ENCODE results near the gene FN3K. TPM values are rescaled to one million over a fixed set of nuclear protein-coding genes. Genes with fewer than 3 reads are reported as not detected.

Gene FN3K
- total RNA-seq, 1 experiment from 2014 or later = 28.3 TPM

DNA sequence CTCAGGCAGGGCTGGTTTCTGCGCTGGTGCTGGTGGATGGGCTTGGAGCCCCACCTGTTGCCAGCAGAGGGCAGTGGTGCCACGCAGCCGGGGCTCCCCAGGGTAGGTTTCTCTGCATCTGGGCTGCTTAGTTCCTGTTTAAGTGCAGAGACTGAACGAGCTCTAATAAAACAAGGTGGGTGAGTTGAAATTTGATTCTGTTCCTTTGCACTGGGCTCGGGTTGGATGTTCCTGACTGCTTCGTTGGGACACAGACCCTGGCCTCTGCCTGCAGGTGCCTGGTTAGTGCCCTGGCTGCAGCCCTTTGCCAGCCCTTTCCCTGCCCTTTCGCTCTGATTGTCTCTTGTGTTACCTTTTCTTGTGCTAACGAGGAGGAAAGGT lies 46.5 kb downstream of the FN3K start:
- Histone ChIP-seq H3K4ac (ENCODE audit: low read depth, low read length) (no peak overlapping the region), H3K18ac (ENCODE audit: insufficient read length, low read depth, low read length) (no peak overlapping the region), H3K23ac (ENCODE audit: insufficient read length, low read depth, low read length) (no peak overlapping the region), H3T11ph (ENCODE audit: low read length) (no peak overlapping the region), H3K9me3 (ENCODE audit: control insufficient read depth, low read depth, low read length) (no peaks in the 10 kb centered on the region), H4K20me1 (ENCODE audit: control insufficient read depth, insufficient read depth, insufficient read length) (no peaks in the 10 kb centered on the region), H3K14ac (ENCODE audit: insufficient read depth, low read length) (no peak overlapping the region), H2BK12ac (ENCODE audit: insufficient read length, low read depth, low read length) (no peak overlapping the region), H3K79me1 (ENCODE audit: insufficient read depth, low read depth, low read length, poor library complexity, severe bottlenecking) (no peaks in the 10 kb centered on the region), H3K9ac (ENCODE audit: extremely low read depth, insufficient read length, low read length) (no peak overlapping the region), H3K4me1 (ENCODE audit: insufficient read depth, low read length) (no peaks in the 10 kb centered on the region), H2BK15ac (ENCODE audit: low read depth, low read length) (no peak overlapping the region), H3K23me2 (ENCODE audit: insufficient read length, low read depth, low read length, poor library complexity, severe bottlenecking) (no peaks in the 10 kb centered on the region), H2BK120ac (ENCODE audit: low read depth, low read length, poor library complexity, severe bottlenecking) (no peak overlapping the region), H2BK20ac (ENCODE audit: low read depth, low read length, poor library complexity, severe bottlenecking) (no peak overlapping the region), H2AK5ac (ENCODE audit: insufficient read length, low read length) (no peak overlapping the region), H4K91ac (ENCODE audit: insufficient read length, low read depth, low read length) (no peak overlapping the region), H3K4me2 (ENCODE audit: insufficient read depth, insufficient read length, low read length) (no peak overlapping the region), H3K27ac (ENCODE audit: insufficient read length, low read depth, low read length) (no peak overlapping the region), H2BK5ac (ENCODE audit: insufficient read length, low read length) (no peak overlapping the region), H3K56ac (ENCODE audit: insufficient read length, low read depth, low read length) (no peak overlapping the region), H3K27me3 (ENCODE audit: insufficient read depth, low read length) (no peaks in the 10 kb centered on the region), H4K8ac (replicated peaks; ENCODE audit: insufficient read length, low read depth, low read length) (no peak overlapping the region), H4K5ac (ENCODE audit: insufficient read length, low read depth, low read length) (no peak overlapping the region), H3K79me2 (ENCODE audit: insufficient read depth, low read length) (no peaks in the 10 kb centered on the region; the same call in 1 of the 2 replicates), H2AFZ (ENCODE audit: low read length) (no peak overlapping the region)
- TF ChIP-seq, protein P1, sequence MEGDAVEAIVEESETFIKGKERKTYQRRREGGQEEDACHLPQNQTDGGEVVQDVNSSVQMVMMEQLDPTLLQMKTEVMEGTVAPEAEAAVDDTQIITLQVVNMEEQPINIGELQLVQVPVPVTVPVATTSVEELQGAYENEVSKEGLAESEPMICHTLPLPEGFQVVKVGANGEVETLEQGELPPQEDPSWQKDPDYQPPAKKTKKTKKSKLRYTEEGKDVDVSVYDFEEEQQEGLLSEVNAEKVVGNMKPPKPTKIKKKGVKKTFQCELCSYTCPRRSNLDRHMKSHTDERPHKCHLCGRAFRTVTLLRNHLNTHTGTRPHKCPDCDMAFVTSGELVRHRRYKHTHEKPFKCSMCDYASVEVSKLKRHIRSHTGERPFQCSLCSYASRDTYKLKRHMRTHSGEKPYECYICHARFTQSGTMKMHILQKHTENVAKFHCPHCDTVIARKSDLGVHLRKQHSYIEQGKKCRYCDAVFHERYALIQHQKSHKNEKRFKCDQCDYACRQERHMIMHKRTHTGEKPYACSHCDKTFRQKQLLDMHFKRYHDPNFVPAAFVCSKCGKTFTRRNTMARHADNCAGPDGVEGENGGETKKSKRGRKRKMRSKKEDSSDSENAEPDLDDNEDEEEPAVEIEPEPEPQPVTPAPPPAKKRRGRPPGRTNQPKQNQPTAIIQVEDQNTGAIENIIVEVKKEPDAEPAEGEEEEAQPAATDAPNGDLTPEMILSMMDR (conservative IDR thresholded peaks at IDR 0.05) = peak; percentile 96
- Mint-ChIP-seq H3K36me3 (ENCODE audit: insufficient read depth in 1 of 3, low read depth in 3 of 3) (peaks cover 36 to 48% (median 38%) of the 10 kb centered on the region in 3 experiments), H3K27me3 (ENCODE audit: low read depth) (no peaks in the 10 kb centered on the region), H3K27ac (peak overlapping the region in 1 of 3 experiments; percentile 53; a peak in 1 of 7 replicates), H3K9me3 (peaks cover 0 to 5% of the 10 kb centered on the region in 2 experiments; a peak in 3 of 5 replicates), H3K4me3 (no peak overlapping the region), H3K4me1 (peaks cover 5 to 10% of the 10 kb centered on the region in 2 experiments)
- WGBS (ENCODE audit: extremely low coverage, insufficient read length, low lambda C conversion rate) = no CpG with 5 or more reads among the region's 8 CpGs
- peak; percentile 89 for DNase-seq

All from H9 (cell line).